HUDEP-2 (cell line): ENCODE data around the gene TSNAXIP1.
"Not testable (repeated sequence)": the region's sequence is repeated elsewhere in the genome, so short reads cannot be mapped to it uniquely, and the experiment has no call there.

Experiments
- DNase-seq, 76 experiments: peaks; one replicate each; lab custom pipeline; 2025; ENCODE audit not compliant: unreplicated experiment in 76 of 76; lab: John Stamatoyannopoulos, UW

TSNAXIP1 gene

DNA sequence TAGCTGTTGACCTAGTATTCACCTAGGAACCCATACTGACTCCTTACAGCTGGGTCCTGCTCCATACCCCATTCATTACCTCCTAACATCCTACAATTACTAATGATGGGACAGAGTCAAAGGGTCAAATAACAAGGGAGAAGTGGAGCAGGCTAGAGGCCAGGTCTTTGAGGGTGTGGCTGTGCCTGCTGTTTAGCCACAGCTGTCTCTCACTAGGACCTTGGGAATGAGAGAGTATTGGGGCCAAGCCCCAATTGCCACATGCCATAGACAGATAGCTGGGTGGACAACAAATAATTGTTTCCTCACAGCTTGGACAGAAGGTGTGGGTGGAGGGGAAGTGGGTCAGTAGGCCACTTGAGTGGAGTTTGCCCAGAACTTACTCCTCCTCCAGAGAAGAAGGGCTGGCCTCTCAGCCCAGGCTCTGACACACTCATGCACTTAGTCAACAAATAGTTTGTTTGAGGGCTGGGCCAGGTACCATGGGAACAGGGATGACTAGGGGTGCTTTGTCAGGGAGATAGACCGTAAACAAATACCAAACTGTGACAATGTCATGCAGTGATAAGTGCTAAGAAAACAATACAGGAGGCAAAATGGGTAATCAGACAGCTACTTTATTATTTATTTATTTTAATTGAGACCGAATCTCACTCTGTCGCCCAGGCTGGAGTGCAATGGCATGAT lies 51.0 kb downstream of the TSNAXIP1 start:
- peak in 28 of 76 experiments; percentile 2 to 73 (median 19) for DNase-seq

DNA sequence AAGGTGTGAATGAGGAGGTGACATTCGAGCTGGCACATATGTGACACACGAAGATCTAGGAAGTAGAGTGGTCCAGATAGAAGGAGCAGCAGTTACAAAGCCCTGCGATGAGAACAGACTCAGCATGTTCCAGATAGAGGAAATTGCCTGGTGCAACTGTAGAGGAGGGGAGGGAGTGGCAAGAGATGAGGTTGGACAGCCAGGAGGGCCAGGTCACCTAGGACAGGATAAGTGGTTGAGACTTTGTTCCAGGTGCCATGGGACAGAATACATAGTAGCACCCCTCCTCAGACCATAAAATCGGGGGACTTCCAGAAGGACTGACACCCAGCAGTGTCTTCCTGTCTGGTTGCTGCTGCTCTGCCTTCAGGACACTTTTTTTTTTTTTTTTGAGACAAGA lies 51.8 kb downstream of the TSNAXIP1 start:
- DNase-seq, result no peak

DNA sequence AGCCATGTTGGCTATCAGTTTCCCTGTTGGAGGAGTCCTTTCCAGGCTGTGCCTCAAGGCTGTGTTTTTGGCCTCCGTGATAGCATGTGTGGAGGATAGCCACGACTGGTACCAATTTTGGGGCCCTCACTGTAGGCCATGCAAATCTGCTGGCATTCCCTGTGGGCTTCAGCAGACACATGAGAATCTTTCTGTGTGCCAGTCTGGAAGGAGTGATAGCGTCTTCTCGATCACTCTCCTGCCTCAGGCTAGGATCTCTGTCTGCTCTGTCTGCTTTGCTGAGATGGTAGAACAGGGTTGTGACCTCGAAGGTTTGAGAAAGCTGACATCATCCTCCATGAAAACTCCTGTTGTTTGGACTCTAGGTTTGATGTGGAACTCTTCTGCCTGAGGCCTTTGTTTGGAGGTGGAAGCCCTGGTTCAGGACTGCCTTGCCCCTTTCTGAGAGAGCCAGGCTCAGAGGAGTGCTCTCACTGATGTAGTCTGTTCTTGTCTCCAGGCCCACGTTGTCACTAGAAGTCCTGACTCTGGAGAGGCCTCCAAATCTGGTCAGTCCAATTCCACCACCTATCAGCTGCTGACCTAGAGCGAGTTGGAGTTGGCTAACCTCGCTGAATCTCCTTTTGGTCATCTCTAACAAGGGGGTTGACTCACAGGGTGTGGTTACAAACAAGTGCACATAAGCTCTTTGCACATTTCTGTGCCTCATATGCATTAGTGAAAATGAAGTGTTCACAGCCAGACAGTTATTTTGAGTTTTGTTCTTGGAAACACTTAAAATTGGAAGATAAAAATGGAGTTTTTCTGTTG lies 54.1 kb downstream of the TSNAXIP1 start:
- peak in 31 of 76 experiments; percentile 6 to 59 (median 23) for DNase-seq

DNA sequence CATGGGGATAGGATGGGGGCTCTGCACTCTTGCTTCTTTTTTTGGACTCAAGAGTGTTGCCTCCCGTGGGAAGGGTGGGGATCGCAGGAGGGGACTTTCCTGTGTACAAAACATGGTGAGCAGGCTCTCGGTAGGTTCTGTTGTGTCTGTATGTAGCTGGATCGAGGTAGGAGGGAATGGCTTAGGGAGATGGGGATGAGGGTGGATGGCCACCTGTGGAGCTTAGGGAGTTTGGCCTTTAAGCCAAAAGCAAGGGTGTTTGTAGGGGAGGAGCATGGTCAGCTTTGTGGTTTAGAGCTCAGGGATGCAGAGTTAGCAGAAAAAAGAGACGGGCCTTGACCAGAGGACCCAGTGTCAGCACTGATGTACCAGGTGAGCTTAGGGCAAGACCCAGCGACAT lies 55.2 kb downstream of the TSNAXIP1 start:
- DNase-seq, result no peak

DNA sequence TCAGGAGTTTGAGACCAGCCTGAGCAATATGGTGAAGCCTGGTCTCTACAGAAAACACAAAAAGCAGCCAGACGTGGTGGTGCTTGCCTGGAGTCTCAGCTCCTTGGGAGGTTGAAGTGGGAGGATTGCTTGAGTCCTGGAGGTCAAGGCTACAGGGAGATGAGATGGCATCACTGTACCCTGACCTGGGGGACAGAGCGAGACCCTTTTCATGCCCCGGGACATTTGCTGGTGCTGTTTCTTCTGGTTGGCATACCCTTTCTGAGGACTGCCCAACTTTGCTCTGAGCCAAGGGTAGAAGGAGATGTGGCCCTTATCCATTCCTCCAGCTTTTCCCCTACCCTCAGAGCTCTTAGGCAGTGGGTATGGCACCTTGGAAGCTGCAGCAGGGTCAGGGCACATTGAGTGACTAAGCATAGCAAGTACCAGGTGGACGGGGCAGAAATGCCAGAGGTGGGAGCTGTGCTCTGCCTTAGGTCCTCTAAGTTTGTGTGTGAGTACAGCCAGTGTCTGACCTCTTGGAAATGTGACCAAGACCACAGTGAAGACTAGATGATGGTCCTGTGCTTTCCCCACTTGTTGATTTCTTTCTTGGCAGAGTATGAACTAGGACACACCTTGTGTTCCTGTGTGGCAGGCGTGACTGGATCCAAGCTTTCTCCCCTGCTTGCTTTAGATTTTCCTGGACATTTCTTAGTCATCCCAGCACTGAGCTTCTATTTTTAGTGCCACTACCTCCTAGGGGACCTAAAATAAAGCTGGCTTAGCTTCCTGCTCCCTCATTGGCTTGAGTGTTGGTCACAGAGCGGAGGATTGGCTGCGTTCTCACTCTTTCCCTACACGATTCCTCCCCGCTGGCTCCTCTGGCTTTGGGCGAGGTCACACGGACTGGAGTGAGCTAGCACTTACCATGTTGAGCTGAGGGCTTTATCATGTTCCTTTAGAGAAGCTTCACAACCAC lies 56.2 kb downstream of the TSNAXIP1 start:
- DNase-seq, result no peak

DNA sequence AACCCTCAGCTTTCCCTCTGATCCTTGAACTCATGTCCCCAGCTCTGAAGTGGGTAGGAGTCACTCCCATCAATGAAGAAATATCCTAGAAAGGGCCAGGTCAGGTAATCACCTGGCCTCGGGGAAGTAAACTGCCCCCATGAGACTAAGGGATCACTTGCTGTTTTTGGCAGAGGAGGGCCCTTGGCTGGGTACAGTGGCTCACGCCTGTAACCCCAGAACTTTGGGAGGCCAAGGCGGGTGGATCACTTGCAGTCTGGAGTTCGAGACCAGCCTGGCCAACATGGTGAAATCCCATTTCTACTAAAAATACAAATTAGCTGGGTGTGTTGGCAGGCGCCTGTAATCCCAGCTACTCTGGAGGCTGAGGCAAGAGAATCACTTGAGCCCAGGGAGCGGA lies 57.4 kb downstream of the TSNAXIP1 start:
- DNase-seq, result not testable (repeated sequence)

DNA sequence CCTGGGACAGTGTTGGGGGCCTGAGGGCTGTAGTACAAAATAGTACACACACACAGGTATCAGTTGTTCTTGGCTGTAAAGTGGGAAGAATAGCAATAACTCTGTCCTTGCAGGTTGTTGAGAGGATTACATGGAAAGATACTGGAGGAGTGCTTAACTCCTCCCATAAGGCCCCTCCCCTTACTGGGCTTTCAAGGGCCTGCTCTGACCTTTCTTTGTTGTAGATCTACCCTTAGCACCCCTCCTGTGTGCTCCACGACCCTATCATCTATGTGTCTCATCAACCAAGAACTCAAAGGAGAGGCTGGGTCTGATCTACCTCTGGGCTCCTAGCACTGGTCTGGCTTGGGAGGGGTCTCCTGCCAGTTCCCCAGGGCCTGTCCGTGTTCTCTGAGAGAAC lies 57.9 kb downstream of the TSNAXIP1 start:
- DNase-seq, result no peak

DNA sequence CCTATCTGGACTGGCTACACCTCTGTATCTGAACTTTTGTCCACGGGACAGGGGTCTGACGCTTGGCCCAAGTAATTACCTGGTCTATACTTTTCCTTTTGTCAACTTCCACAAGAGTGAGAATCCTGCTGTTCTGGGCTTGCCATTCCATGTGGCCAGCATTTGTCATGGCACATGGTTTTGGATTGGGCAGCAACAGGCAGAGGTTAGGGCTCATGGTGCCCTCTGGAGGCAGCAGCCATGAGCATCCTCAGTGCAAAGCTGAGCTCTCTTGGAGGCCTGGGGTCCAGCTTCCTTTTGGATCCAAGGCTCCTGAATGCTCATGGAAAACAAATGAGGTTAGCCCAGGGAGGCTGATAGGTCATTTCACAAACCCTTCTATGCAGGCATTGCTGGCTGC lies 58.6 kb downstream of the TSNAXIP1 start:
- DNase-seq, result peak in 41 of 76 experiments; percentile 6 to 63 (median 28)

DNA sequence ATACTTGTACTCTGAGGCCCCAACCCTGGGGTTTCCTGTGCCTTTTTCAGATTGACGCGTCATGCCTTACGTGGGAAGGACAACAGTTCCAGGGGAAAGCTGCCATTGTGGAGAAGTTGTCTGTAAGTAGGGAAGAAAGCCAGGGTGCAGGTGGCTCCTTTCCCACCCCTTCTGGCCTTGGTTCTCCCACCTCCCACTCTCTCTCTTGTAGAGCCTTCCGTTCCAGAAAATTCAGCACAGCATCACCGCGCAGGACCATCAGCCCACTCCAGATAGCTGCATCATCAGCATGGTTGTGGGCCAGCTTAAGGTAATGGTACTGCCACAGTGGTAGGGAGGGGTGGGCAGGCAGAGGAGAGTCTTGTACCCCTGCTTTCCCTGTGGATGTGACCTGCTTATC lies 61.6 kb downstream of the TSNAXIP1 start:
- no peak for DNase-seq

DNA sequence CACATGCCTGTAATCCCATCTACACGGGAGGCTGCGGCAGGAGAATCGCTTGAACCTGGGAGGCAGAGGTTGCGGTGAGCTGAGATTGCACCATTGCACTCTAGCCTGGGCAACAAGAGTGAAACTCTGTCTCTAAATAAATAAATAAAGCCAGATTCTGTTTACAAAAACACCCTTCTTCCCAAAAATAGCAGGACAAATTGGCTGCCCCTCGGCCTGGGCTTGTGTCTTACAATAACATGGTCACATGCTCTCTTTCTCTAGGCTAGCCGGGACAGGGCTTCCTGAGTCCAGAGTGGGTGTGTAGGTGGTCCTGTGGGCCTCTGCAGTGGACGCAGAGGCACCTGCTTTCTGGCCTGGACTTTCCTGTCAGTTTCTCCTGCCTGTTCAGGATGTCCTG lies 63.0 kb downstream of the TSNAXIP1 start:
- DNase-seq, result no peak

DNA sequence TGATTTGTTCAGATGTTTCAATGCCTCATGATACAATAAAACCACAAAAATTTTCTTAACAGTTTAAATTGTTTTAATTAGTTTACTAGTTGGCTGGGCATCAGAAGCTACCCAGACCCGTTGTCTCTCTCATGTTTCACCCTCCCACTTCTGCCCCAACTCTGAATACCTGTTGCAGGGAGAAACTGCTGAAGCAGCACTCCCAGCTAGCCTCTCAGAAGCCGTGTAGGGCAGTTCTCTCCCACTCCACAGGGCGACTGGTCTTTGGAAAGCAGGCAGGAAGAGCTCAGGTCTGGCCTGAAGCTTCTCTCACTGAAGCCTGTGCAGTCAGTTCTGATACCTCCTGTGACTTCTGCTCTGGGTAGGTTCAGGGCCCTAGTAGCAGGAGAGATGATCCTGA lies 64.6 kb downstream of the TSNAXIP1 start:
- DNase-seq, result no peak

DNA sequence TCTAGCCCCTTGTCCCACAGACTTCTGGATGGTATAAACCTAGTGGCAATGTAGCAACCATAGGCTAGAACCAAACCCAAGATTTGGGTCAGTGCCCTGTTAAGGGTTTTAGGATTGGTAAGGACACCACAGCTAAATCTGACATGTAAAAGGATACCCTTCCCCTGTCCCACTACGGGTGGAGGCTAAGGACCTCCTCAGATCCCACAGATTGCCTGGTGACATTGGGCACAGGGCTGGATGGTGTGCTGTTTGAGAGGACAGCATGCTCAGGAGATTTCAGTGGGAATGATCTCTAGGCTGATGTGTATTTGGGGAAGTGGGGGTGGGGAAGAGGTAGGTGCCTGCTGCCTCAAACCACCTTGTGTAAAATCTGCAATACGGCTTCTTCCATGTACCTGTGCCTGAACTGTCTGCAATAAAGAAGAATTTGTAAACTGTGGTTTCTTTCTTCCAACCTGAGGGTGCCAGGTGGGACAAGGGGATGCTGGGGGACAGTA lies 65.5 kb downstream of the TSNAXIP1 start:
- DNase-seq, result no peak

DNA sequence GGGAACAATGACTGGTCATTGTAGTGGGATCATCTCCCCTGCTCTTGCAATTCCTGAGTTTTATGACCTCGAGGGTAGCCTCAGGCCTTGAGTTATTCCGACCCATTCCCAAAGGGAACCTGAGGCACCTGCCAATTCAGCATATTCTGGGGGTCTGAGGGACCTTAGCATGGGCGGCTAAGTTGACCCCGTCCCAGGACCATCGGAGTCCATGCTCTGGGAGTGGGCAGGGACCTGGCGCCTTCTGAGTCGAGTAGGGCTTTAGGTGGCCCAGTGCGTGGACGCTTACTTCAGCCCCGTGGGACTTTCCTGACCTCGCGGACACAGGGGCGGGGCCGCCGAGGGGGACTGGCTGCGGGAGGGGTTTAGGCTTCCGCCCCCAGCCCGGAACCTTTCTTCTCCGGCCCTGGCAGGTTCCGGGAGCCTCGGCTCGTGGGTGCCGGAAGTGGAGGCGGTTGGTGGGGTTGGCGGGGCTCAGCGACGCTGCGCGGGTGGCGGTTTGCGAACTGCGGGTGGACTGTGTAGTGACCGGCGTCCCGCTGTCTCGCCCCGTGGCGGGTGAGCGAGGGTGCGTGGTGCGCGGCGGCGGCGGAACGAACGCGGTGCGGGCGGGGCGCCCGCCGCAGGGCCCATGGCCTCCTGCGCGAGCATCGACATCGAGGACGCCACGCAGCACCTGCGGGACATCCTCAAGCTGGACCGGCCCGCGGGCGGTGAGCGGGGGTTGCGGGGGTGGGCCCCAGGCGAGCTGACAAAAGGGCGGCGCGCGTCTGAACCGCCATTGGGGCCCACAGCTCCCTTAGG lies 66.1 kb downstream of the TSNAXIP1 start, which contains the start of gene EDC4:
EDC4 (plus strand) TSS at position 422 of the 804 bp plus-strand sequence; CDS start at position 632, 210 bp downstream.
- DNase-seq, result peak in 66 of 76 experiments; percentile 7 to 78 (median 57)

DNA sequence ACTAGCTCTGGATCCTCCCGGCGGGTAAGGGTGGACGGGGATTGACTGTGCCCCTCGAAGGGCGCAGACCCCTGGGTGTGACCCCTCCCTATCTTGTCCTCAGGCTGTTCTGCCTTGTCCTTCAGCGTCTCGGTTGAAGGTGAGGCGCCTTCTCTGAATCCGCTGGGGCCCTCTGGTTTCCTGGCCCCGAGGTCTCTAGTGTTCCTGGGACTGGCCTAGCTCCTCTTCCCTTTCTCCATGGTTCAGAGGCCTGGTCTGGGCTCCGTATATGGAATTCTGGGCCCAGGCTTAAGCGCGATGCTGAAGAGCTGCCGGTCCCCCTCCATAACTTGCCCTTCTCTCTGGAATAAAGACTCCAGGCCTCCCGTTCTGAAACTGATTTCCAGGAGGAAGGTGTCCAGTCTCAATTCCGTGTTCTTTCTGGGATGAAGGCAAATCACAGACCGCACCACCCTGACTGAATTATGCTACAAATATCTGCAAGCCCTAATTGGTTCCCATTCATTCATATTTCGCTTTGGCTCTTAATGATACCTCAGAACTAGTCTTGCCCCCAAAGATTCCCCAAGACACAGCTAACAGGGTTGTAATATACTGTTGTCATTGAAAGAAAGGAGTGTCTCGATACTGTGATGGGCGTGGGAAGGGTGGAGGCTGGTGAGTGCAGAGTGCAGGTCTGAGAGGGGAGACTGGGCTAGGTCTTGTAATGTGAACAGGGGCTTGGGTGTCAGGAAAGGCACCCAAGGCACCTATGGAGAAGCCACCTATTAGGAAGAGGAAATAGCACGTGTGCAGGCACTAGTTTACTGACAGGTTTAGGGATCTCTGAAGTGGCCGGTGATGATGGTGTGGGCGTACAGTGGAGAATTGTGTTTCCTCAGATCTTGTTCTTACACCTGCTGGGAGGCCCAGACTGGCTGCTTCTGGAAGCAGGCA lies 67.0 kb downstream of the TSNAXIP1 start:
- DNase-seq, result peak in 1 of 76 experiments; percentile 11

DNA sequence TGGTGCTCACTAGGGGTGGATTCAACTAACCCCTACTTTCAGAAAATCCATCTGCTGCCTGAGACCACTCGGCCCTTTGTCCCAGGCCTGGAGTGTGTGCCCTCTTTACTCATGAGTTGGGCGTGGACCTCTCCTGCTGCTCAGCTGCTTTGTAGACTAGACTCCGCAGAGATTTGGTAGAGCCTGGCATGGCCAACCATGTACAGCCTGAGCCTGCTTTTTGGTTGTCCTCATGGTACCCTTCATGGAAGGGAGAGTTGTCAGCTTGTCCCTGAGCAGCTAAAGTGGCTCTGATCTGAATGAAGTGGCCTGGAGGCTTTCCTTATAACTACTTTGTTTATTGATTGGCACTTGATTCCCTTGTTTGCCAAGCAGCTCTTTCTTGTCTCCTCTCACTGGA lies 67.7 kb downstream of the TSNAXIP1 start:
- DNase-seq, result no peak

DNA sequence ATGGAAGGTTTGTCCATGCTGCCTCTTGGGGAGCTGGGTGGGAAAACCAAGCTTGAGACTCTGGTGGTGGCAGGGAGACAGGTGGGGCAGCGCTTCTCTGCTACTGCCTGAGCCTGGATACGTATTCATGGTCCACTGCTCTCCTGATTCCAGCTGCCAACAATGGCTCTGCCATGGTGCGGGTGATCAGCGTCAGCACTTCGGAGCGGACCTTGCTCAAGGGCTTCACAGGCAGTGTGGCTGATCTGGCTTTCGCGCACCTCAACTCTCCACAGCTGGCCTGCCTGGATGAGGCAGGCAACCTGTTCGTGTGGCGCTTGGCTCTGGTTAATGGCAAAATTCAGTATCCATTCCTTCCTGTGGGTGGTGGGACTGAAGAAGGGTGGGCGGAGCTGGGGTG lies 70.4 kb downstream of the TSNAXIP1 start:
- no peak for DNase-seq
